ENCODE results near the gene HBB. TPM values are rescaled to one million over a fixed set of nuclear protein-coding genes. Genes with fewer than 3 reads are reported as not detected.

HBB gene
- total RNA-seq, 1 donor from 2014 or later: not detected

DNA sequence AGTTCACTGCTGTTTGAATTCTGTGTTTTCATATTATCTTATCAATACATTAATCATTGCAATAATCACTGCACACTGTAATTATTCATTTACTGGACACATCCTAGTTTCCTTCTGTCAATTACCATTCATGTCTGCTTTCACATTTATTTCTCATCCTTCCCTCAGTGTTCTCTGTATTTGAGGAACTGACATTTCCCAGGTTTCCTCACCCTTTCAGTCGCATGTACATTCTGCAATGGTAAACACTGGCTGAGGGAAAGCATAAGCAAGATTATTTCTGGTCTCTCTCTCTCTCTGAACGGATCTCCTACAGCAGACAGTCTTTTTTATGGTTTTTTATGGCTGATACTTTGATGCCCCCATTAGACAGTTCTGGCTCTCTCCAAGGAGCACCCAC is 11.6 kb upstream of the HBB start:
- Mint-ChIP-seq H3K27ac (ENCODE audit: unreplicated experiment) (no peak overlapping the region), H3K9me3 (ENCODE audit: low read depth) (no peaks in the 10 kb centered on the region), H3K4me3 (ENCODE audit: unreplicated experiment) (no peak overlapping the region), H3K36me3 (ENCODE audit: low read depth) (no peaks in the 10 kb centered on the region), H3K27me3 (ENCODE audit: low read depth) (peaks cover 49% of the 10 kb centered on the region), H3K4me1 (ENCODE audit: low read depth) (no peaks in the 10 kb centered on the region)
- TF ChIP-seq, protein P1, sequence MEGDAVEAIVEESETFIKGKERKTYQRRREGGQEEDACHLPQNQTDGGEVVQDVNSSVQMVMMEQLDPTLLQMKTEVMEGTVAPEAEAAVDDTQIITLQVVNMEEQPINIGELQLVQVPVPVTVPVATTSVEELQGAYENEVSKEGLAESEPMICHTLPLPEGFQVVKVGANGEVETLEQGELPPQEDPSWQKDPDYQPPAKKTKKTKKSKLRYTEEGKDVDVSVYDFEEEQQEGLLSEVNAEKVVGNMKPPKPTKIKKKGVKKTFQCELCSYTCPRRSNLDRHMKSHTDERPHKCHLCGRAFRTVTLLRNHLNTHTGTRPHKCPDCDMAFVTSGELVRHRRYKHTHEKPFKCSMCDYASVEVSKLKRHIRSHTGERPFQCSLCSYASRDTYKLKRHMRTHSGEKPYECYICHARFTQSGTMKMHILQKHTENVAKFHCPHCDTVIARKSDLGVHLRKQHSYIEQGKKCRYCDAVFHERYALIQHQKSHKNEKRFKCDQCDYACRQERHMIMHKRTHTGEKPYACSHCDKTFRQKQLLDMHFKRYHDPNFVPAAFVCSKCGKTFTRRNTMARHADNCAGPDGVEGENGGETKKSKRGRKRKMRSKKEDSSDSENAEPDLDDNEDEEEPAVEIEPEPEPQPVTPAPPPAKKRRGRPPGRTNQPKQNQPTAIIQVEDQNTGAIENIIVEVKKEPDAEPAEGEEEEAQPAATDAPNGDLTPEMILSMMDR (IDR thresholded peaks at IDR 0.05): no peak
- no peak for DNase-seq (ENCODE audit: low spot score)

DNA sequence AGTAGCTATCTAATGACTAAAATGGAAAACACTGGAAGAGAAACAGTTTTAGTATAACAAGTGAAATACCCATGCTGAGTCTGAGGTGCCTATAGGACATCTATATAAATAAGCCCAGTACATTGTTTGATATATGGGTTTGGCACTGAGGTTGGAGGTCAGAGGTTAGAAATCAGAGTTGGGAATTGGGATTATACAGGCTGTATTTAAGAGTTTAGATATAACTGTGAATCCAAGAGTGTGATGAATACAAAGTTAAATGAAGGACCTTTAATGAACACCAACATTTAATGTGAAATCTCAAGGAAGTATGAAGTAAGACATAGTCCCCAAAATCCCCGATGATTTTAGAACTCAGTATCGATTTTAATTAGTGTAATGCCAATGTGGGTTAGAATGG is 10.5 kb upstream of the HBB start:
- no peaks in the 10 kb centered on the region for H3K36me3 Mint-ChIP-seq (ENCODE audit: low read depth)

DNA sequence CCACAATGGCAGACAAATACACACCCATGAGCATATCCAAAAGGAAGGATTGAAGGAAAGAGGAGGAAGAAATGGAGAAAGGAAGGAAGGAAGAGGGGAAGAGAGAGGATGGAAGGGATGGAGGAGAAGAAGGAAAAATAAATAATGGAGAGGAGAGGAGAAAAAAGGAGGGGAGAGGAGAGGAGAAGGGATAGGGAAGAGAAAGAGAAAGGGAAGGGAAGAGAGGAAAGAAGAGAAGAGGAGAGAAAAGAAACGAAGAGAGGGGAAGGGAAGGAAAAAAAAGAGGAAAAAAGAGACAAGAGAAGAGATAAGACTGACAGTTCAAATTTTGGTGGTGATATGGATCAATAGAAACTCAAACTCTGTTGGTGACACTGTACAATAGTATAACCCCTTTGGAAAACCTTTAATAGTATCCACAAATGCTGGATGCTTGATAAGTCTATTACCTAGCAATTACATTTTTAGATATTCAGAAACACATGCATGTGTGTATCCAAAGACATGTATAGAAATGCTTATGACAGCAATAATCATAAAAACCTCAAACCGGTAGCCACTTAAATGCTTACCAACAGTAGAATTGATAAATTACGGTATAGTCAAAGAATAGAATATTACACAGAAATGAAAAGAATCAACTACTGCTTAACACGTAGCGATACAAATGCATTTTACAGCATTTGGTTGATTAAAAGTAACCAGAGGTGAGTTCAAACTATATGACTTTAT is 8.7 kb upstream of the HBB start:
- TF ChIP-seq, protein P1 (IDR thresholded peaks at IDR 0.05): no peak
- H3K4me1 Mint-ChIP-seq (ENCODE audit: low read depth): no peaks in the 10 kb centered on the region
- DNase-seq (ENCODE audit: low spot score): no peak
- no peaks in the 10 kb centered on the region for H3K36me3 Mint-ChIP-seq (ENCODE audit: low read depth)
- no peak overlapping the region for H3K27ac Mint-ChIP-seq (ENCODE audit: unreplicated experiment)
- no peaks in the 10 kb centered on the region for H3K9me3 Mint-ChIP-seq (ENCODE audit: low read depth)
- H3K4me3 Mint-ChIP-seq (ENCODE audit: unreplicated experiment): no peak overlapping the region
- peaks cover 34% of the 10 kb centered on the region for H3K27me3 Mint-ChIP-seq (ENCODE audit: low read depth)

More for the DNA sequence above, 10.5 kb upstream of the HBB start:
- no peak overlapping the region for H3K4me3 Mint-ChIP-seq (ENCODE audit: unreplicated experiment)
- H3K9me3 Mint-ChIP-seq (ENCODE audit: low read depth): no peaks in the 10 kb centered on the region
- H3K27me3 Mint-ChIP-seq (ENCODE audit: low read depth): peaks cover 44% of the 10 kb centered on the region
- DNase-seq (ENCODE audit: low spot score): no peak
- no peak overlapping the region for H3K27ac Mint-ChIP-seq (ENCODE audit: unreplicated experiment)
- H3K4me1 Mint-ChIP-seq (ENCODE audit: low read depth): no peaks in the 10 kb centered on the region
- TF ChIP-seq, protein P1 (IDR thresholded peaks at IDR 0.05): no peak

DNA sequence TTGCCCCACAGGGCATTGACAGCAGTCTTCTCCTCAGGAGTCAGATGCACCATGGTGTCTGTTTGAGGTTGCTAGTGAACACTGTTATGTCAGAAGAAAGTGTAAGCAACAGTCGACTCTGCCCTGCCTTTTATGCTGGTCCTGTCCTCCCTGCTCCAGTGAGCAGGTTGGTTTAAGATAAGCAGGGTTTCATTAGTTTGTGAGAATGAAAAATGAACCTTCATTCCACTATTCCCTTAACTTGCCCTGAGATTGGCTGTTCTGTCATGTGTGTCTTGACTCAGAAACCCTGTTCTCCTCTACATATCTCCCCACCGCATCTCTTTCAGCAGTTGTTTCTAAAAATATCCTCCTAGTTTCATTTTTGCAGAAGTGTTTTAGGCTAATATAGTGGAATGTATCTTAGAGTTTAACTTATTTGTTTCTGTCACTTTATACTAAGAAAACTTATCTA is 7.5 kb upstream of the HBB start, which contains the start of gene HBD:
Gene HBD (minus strand): TSS at position 103 of the 454 bp plus-strand sequence. CDS start 50 bp downstream, at position 53.
- H3K4me1 Mint-ChIP-seq (ENCODE audit: low read depth): no peaks in the 10 kb centered on the region
- no peak within 1 kb of the TSS for H3K4me3 Mint-ChIP-seq (ENCODE audit: unreplicated experiment)
- no peaks in the 10 kb centered on the region for H3K36me3 Mint-ChIP-seq (ENCODE audit: low read depth)
- peaks cover 28% of the 10 kb centered on the region for H3K27me3 Mint-ChIP-seq (ENCODE audit: low read depth)
- H3K27ac Mint-ChIP-seq (ENCODE audit: unreplicated experiment): no peak within 1 kb of the TSS
- H3K9me3 Mint-ChIP-seq (ENCODE audit: low read depth): no peaks in the 10 kb centered on the region
- DNase-seq (ENCODE audit: low spot score): no peak
- TF ChIP-seq, protein P1 (IDR thresholded peaks at IDR 0.05): no peak

DNA sequence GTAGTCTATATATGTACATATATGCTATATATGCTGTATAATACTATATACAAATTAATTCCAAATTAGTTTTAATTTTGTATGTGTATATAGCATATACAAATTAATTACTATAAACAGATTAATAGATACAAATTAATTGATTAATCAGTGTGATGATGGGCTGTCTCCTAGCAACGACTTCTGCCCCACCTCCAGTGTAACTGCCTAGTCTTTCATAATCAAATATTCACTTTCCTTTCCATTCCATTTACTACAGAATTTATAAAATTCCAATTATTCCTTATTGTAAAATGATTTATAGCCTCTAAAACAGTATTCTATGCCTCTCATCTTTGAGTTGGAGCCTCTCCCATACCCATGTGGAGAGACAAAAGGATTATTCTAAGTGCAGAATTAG is 6.4 kb upstream of the HBB start:
- TF ChIP-seq, protein P1 (IDR thresholded peaks at IDR 0.05): no peak
- H3K4me1 Mint-ChIP-seq (ENCODE audit: low read depth): no peaks in the 10 kb centered on the region
- H3K27ac Mint-ChIP-seq (ENCODE audit: unreplicated experiment): no peak overlapping the region
- no peak for DNase-seq (ENCODE audit: low spot score)
- no peaks in the 10 kb centered on the region for H3K9me3 Mint-ChIP-seq (ENCODE audit: low read depth)
- H3K27me3 Mint-ChIP-seq (ENCODE audit: low read depth): peaks cover 23% of the 10 kb centered on the region
- H3K36me3 Mint-ChIP-seq (ENCODE audit: low read depth): no peaks in the 10 kb centered on the region
- no peak overlapping the region for H3K4me3 Mint-ChIP-seq (ENCODE audit: unreplicated experiment)

Measured in chondrocyte (in vitro differentiated cells).